ENCODE measurements around the gene DIP2A. TPM values are rescaled to one million over a fixed set of nuclear protein-coding genes. Genes with fewer than 3 reads are reported as not detected.

DIP2A gene
- total and polyA plus RNA-seq, 2 of the 8 experiments (the other 6 are each of a cell fraction or from before 2014, with no cell fraction given), result 16.0 to 27.1 TPM

- H3K27ac ChIP-seq (ENCODE audit: low read depth, low read length), result no peak overlapping the region
- TF ChIP-seq KDM1A (IDR thresholded peaks at IDR 0.05; ENCODE audit: borderline replicate concordance, low read length), result no peak
- TF ChIP-seq RXRA (IDR thresholded peaks at IDR 0.05; ENCODE audit: insufficient read depth, low read depth, low read length), result no peak
- H3K4me2 ChIP-seq (ENCODE audit: insufficient read depth in 1 of 2, low read depth in 2 of 2, low read length in 2 of 2), result no peak overlapping the region
- peaks cover 0 to 4% (median 0%) of the 10 kb centered on the region in 4 experiments; a peak in 1 of 7 replicates for H3K4me1 ChIP-seq (replicated peaks in 1 of 4; ENCODE audit: control insufficient read depth in 3 of 4, insufficient read depth in 4 of 4, low read length in 3 of 4)
- 94% methylated on average over 11 of the region's 11 CpGs; no CpG with 5 or more reads in 1 of the 2 experiments for WGBS, 2 experiments (ENCODE audit: extremely low coverage in 1 of 2, insufficient coverage in 1 of 2, insufficient read length in 1 of 2, insufficient replicate concordance in 2 of 2, low coverage in 1 of 2, low lambda C conversion rate in 2 of 2, missing lambda C conversion rate in 1 of 2)
- no peak overlapping the region for H2AFZ ChIP-seq (ENCODE audit: low read length)
- H3K36me3 ChIP-seq (ENCODE audit: control insufficient read depth in 2 of 4, insufficient read depth in 4 of 4, low read length in 3 of 4), result peaks cover 16 to 58% (median 35%) of the 10 kb centered on the region in 4 experiments
- no peak overlapping the region for H3K4me3 ChIP-seq (ENCODE audit: extremely low read depth in 1 of 4, insufficient read depth in 2 of 4, low read depth in 3 of 4, low read length in 4 of 4)
- H4K91ac ChIP-seq (replicated peaks; ENCODE audit: insufficient read length, low read length), result no peak overlapping the region
- H2BK12ac ChIP-seq (ENCODE audit: low read depth, low read length), result no peak overlapping the region
- H2BK5ac ChIP-seq (ENCODE audit: low read depth, low read length), result no peak overlapping the region
- no peaks in the 10 kb centered on the region for H3K79me2 ChIP-seq (ENCODE audit: control insufficient read depth in 1 of 2, insufficient read depth in 2 of 2, low read length in 2 of 2)
- H4K8ac ChIP-seq (ENCODE audit: extremely low read depth, insufficient read depth, low read length), result no peak overlapping the region
- no peak overlapping the region for H3K18ac ChIP-seq (ENCODE audit: extremely low read depth, low read length)
- no peak overlapping the region for H2BK15ac ChIP-seq (ENCODE audit: low read length)
- peaks cover 2% of the 10 kb centered on the region; the same call in 1 of the 2 replicates for H3K79me1 ChIP-seq (ENCODE audit: low read depth, low read length)
- peaks cover 2 to 3% of the 10 kb centered on the region in 2 experiments for H4K20me1 ChIP-seq (replicated peaks in 1 of 2; ENCODE audit: control insufficient read depth in 1 of 2, insufficient read depth in 2 of 2, low read length in 2 of 2)
- H3K56ac ChIP-seq (replicated peaks; ENCODE audit: insufficient read length, low read depth, low read length), result no peak overlapping the region
- H2BK20ac ChIP-seq (ENCODE audit: low read length), result no peak overlapping the region
- POLR2A ChIA-PET (ENCODE audit: partially characterized antibody), result interaction anchor here (0.9 kb wide), 1 partner anchor 19 kb away, joined by 3 read pairs; no protein-coding TSS in a partner anchor
- no peak for FAIRE-seq
- no peaks in the 10 kb centered on the region for H3K27me3 ChIP-seq (replicated peaks in 1 of 4; ENCODE audit: control insufficient read depth in 3 of 4, extremely low read depth in 1 of 4, insufficient read depth in 3 of 4, low read length in 3 of 4)
- no peaks in the 10 kb centered on the region for H3K9me3 ChIP-seq (ENCODE audit: insufficient read depth in 2 of 2, low read depth in 1 of 2, low read length in 1 of 2)
- H3K23me2 ChIP-seq (ENCODE audit: low read depth, low read length), result no peaks in the 10 kb centered on the region
- H3K4ac ChIP-seq (replicated peaks; ENCODE audit: insufficient read length, low read depth, low read length), result no peak overlapping the region
- H2BK120ac ChIP-seq (replicated peaks; ENCODE audit: low read depth, low read length), result no peak overlapping the region
- no peak for DNase-seq (ENCODE audit: low read depth in 1 of 2, low spot score in 2 of 2)
- no peak overlapping the region for H3K23ac ChIP-seq (ENCODE audit: insufficient read length)
- no peak overlapping the region for H4K5ac ChIP-seq (ENCODE audit: insufficient read length, low read depth, low read length)
- CTCF ChIA-PET (ENCODE audit: partially characterized antibody), result interaction anchor here (0.7 to 1.7 kb wide), 2 partner anchors 38 to 766 kb away, joined by 3 to 5 read pairs; no protein-coding TSS in a partner anchor
- no peak overlapping the region for H3K9ac ChIP-seq (replicated peaks in 1 of 4; ENCODE audit: extremely low read depth in 1 of 4, low read depth in 3 of 4, low read length in 3 of 4)
- no peak overlapping the region for H3K14ac ChIP-seq (ENCODE audit: insufficient read length)
- no peak overlapping the region for H2AK5ac ChIP-seq (ENCODE audit: low read depth, low read length)
These were observed 20.4 kb upstream of the DIP2A start for GRCh38 chr21:46438241-46438640.
